Karpas-422 (cell line): Measurements from ENCODE around the gene ITGA5. TPM values are rescaled to one million over a fixed set of nuclear protein-coding genes. Genes with fewer than 3 reads are reported as not detected.
A peak's percentile ranks its signal among the peaks of the same experiment; 100 is the strongest.

Experiments used
- DNase-seq: peaks from one replicate; pipeline ENCODE4 v3.0.0-alpha.2; 2015
- H2AFZ ChIP-seq: fragments of 200-600 bp; sonication (generic); 2 replicates; pipeline ENCODE4 v1.6.1; 2014; ENCODE audit warnings: antibody characterized with exemption, low read length, mixed read lengths
- H3K27ac ChIP-seq: fragments of 200-600 bp; sonication (generic); 2 replicates; pipeline ENCODE4 v1.5.1; 2014; ENCODE audit warnings: mild to moderate bottlenecking, low read length, moderate library complexity
- H3K27me3 ChIP-seq: fragments of 200-600 bp; sonication (generic); 2 replicates; pipeline ENCODE4 v1.6.1; 2014; ENCODE audit warnings: low read length, mixed read lengths
- H3K36me3 ChIP-seq: fragments of 200-600 bp; sonication (generic); 2 replicates; pipeline ENCODE4 v1.6.1; 2014; ENCODE audit warnings: low read length, mixed read lengths; ENCODE audit not compliant: insufficient read depth
- H3K4me1 ChIP-seq: fragments of 200-600 bp; sonication (generic); 2 replicates; pipeline ENCODE4 v1.6.1; 2014; ENCODE audit warnings: mild to moderate bottlenecking, low read length, mixed read lengths
- H3K4me2 ChIP-seq: fragments of 200-600 bp; sonication (generic); 2 replicates; pipeline ENCODE4 v1.6.1; 2014; ENCODE audit warnings: low read length, low read depth, mild to moderate bottlenecking; ENCODE audit not compliant: poor library complexity, severe bottlenecking
- H3K4me3 ChIP-seq: fragments of 200-600 bp; sonication (generic); 2 replicates; pipeline ENCODE4 v1.5.1; 2014; ENCODE audit warnings: mild to moderate bottlenecking, antibody characterized with exemption, low read length, mixed read lengths
- H3K79me2 ChIP-seq: fragments of 200-600 bp; sonication (generic); 2 replicates; pipeline ENCODE4 v1.6.1; 2014; ENCODE audit warnings: mild to moderate bottlenecking, low read length, mixed read lengths
- H3K9ac ChIP-seq: fragments of 200-600 bp; sonication (generic); 2 replicates; pipeline ENCODE4 v1.6.0; 2014; ENCODE audit warnings: low read length
- H3K9me2 ChIP-seq: fragments of 200-600 bp; sonication (generic), shearing (Covaris generic); replicated peaks from 2 replicates; pipeline ENCODE4 v1.6.0; 2014; ENCODE audit warnings: mild to moderate bottlenecking, low read length, moderate library complexity; ENCODE audit not compliant: insufficient read depth
- H3K9me3 ChIP-seq: fragments of 300-700, 200-600 bp; sonication (generic); 2 replicates; pipeline ENCODE4 v1.6.1; 2014; ENCODE audit warnings: low read length, mixed read lengths
- H4K20me1 ChIP-seq: fragments of 200-600 bp; sonication (generic); 2 replicates; pipeline ENCODE4 v1.6.1; 2014; ENCODE audit warnings: mild to moderate bottlenecking, antibody characterized with exemption, low read length, low read depth; ENCODE audit not compliant: insufficient read depth
- total RNA-seq: library from RNA; depleted of rRNA; stranded (reverse); fragments of >200 nt; shearing (Covaris generic); gene quantifications from 2 replicates; pipeline ENCODE4 v1.2.3, GENCODE V29; 2014; ENCODE audit warnings: low replicate concordance

ITGA5 gene
- total RNA-seq, 1 experiment from 2014 or later: not detected

DNA sequence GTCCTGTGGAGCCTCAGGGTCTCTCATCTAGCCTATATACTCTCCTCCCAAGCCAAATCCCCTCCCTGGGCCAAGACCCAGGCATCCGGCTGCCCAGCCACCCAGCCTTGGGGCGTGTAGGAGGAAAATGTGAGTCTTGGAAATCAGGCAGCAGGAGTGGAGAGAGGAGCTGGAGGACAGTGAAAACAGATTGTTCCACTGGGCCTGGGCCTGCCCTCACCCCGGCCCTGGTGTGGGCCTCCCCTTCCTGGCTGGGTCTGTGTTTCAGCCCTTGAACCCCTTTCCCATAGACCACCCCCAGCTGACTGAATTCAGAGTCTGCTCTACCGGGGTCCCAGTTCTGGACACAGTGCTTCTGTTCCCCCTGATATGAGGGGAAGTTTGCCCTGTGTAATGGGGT is 6.7 kb downstream of the ITGA5 start:
- no peak for DNase-seq
- H4K20me1 ChIP-seq: no peaks in the 10 kb centered on the region
- H2AFZ ChIP-seq: no peak overlapping the region
- no peaks in the 10 kb centered on the region for H3K4me1 ChIP-seq
- H3K36me3 ChIP-seq: no peaks in the 10 kb centered on the region
- no peaks in the 10 kb centered on the region for H3K79me2 ChIP-seq
- no peaks in the 10 kb centered on the region for H3K9me2 ChIP-seq
- no peak overlapping the region for H3K4me2 ChIP-seq
- H3K27me3 ChIP-seq: no peaks in the 10 kb centered on the region
- H3K4me3 ChIP-seq: no peak overlapping the region
- H3K9ac ChIP-seq: no peak overlapping the region
- H3K27ac ChIP-seq: no peak overlapping the region
- no peaks in the 10 kb centered on the region for H3K9me3 ChIP-seq

DNA sequence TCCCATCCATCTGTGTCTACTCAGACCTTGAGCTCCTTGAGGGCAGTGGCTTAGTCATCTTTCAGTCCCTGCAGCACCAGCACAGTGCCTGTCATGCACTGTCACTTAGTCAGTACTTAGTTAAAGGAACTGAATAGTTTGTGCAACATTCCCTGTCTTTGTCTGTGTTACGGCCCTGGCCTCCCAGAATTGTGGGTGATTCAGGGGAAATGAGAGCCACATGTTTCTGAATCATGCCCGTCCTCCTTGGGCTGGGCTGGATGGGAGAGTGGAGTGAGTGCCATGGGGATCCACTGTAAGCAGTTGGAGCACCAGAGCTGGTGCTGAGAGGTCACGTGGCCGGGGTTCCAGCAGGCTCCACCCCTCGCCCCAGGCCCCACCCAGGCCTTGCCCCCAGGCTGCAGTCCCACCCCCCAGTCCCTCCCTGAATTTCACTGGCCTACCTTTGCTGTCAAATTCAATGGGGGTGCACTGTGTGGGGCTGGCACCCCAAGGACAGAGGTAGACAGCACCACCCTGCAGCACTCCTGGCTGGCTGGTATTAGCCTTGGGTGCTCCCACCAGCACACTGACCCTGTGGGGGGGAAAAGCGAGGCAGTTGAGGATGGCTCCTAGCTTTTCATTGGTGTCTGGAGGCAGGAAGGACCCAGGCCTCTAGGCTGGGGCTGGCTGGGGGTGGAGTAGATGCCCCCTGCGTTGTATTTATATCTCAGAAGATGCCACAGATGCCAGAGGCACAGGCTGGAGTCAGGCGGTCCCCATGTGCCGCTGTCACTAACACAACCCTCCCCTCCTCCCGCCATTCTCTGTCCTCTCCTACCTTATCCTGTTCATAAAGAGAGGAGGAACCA is 7.5 kb downstream of the ITGA5 start:
- Histone ChIP-seq H3K9me2 (no peaks in the 10 kb centered on the region), H3K4me3 (no peak overlapping the region), H3K79me2 (no peaks in the 10 kb centered on the region), H3K27ac (no peak overlapping the region), H3K4me2 (no peak overlapping the region), H3K4me1 (no peaks in the 10 kb centered on the region), H2AFZ (peak overlapping the region; percentile 84; the same call in 1 of the 2 replicates), H3K9me3 (no peaks in the 10 kb centered on the region), H3K27me3 (no peaks in the 10 kb centered on the region), H4K20me1 (no peaks in the 10 kb centered on the region), H3K36me3 (no peaks in the 10 kb centered on the region), H3K9ac (no peak overlapping the region)
- DNase-seq: peak; percentile 74

DNA sequence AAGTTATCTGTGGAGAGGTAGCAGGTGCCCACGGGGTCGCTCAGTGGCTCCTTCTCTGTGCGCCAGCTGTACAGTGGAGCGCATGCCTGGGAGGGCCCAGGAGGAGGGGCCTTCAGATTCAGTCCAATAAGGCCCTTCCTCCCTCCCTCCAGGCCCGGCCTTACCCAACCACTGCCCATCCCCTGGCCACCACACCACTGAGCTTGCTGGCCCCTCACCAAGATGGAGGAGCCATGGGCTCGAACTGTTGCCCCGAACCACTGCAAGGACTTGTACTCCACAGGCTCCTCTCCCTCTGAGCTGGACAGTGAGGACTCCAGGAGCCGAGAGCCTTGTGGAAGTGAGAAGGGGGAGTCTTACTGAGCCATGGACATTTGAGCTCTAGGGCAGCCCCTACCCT is 9.8 kb downstream of the ITGA5 start:
- no peak overlapping the region for H3K9ac ChIP-seq
- H3K36me3 ChIP-seq: no peaks in the 10 kb centered on the region
- no peaks in the 10 kb centered on the region for H3K4me1 ChIP-seq
- no peak overlapping the region for H3K4me2 ChIP-seq
- H2AFZ ChIP-seq: no peak overlapping the region
- no peak for DNase-seq
- no peak overlapping the region for H3K27ac ChIP-seq
- no peaks in the 10 kb centered on the region for H3K9me3 ChIP-seq
- no peaks in the 10 kb centered on the region for H3K9me2 ChIP-seq
- H3K27me3 ChIP-seq: no peaks in the 10 kb centered on the region
- H3K79me2 ChIP-seq: no peaks in the 10 kb centered on the region
- H3K4me3 ChIP-seq: no peak overlapping the region
- H4K20me1 ChIP-seq: no peaks in the 10 kb centered on the region

DNA sequence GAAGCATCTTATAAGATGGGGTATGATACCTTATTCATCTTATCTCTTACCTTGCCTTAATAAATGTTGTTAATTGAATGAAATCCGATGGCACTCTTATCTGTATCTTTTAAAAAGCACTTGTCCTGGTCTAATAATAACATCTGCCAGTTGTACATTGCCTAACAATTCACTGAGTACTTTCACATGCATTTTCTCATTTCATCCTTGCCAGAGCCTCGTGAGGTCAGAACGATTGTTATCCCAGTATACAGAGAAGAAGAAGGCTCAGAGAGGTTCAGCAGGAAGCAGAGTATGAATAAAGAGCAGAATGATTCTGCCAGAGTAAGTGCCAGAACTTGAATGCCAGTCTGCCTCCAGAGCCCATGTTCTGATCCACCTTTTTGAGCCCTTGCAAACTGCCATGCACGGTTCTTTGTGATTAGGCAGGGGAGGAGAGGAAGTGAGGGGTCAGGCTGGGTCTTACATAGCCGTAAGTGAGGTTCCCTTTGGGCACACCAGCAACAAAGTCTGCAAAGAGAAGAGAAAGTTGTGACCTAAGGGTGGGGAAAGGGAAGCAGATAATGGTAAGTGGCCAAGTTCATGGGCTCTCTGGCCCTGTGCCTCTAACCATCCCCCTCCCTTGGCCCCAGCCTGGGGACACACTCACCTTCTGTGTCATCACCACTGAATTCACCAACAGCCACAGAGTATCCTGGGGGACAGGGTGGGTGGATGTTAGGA is 11.7 kb downstream of the ITGA5 start:
- H3K4me3 ChIP-seq: no peak overlapping the region
- H3K4me1 ChIP-seq: no peaks in the 10 kb centered on the region
- no peaks in the 10 kb centered on the region for H3K27me3 ChIP-seq
- no peak for DNase-seq
- no peak overlapping the region for H3K4me2 ChIP-seq
- no peak overlapping the region for H3K9ac ChIP-seq
- H3K9me3 ChIP-seq: no peaks in the 10 kb centered on the region
- no peaks in the 10 kb centered on the region for H3K79me2 ChIP-seq
- H3K27ac ChIP-seq: no peak overlapping the region
- no peaks in the 10 kb centered on the region for H4K20me1 ChIP-seq
- no peak overlapping the region for H2AFZ ChIP-seq
- no peaks in the 10 kb centered on the region for H3K9me2 ChIP-seq
- no peaks in the 10 kb centered on the region for H3K36me3 ChIP-seq

DNA sequence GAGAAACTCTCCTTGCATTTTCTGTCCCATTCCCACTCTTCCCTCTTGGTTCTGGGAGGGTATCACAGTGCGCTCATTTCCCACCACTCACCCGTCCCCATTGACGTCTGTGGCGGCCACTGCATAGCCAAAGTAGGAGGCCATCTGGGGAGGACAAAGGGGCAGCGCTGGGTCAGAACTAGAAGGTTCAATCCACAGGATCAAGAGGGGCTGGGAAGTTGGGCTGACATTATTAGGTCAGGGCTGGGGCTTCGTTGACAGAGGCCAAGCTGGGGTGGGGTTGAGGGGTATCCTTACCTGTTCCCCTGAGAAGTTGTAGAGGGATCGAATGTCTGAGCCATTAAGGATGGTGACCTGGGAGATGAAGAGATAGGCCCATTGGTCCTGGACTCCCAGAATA is 13.5 kb downstream of the ITGA5 start:
- no peaks in the 10 kb centered on the region for H3K36me3 ChIP-seq
- no peaks in the 10 kb centered on the region for H3K9me2 ChIP-seq
- DNase-seq: no peak
- H3K4me3 ChIP-seq: no peak overlapping the region
- no peaks in the 10 kb centered on the region for H3K4me1 ChIP-seq
- H3K27ac ChIP-seq: no peak overlapping the region
- H3K9ac ChIP-seq: no peak overlapping the region
- no peak overlapping the region for H2AFZ ChIP-seq
- no peak overlapping the region for H3K4me2 ChIP-seq
- no peaks in the 10 kb centered on the region for H4K20me1 ChIP-seq
- no peaks in the 10 kb centered on the region for H3K79me2 ChIP-seq
- no peaks in the 10 kb centered on the region for H3K9me3 ChIP-seq
- H3K27me3 ChIP-seq: no peaks in the 10 kb centered on the region

DNA sequence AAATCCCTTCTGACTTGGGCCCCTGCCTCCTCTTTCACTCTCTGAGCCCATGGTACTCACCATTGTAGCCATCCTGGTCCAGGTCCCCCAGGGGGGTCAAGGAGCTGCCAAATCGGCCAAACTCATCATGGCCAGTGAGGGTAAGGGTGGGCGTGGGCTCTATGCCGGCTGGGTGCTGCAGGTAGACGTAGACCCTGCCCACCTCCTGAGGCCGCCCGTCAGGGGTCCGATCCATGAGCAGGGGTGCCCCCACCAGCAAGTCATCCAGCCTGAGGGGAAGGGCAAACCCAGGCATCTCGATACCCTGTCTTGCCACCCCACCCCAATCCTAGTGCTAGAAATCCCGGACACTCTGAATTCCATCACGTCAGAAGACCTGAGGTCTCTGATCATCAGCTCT is 14.0 kb downstream of the ITGA5 start:
- Histone ChIP-seq H3K9me3 (no peaks in the 10 kb centered on the region), H3K27ac (no peak overlapping the region), H3K79me2 (no peaks in the 10 kb centered on the region), H3K4me3 (no peak overlapping the region), H2AFZ (no peak overlapping the region), H3K36me3 (no peaks in the 10 kb centered on the region), H3K4me2 (no peak overlapping the region), H3K9ac (no peak overlapping the region), H3K27me3 (no peaks in the 10 kb centered on the region), H3K9me2 (no peaks in the 10 kb centered on the region), H4K20me1 (no peaks in the 10 kb centered on the region), H3K4me1 (no peaks in the 10 kb centered on the region)
- no peak for DNase-seq

DNA sequence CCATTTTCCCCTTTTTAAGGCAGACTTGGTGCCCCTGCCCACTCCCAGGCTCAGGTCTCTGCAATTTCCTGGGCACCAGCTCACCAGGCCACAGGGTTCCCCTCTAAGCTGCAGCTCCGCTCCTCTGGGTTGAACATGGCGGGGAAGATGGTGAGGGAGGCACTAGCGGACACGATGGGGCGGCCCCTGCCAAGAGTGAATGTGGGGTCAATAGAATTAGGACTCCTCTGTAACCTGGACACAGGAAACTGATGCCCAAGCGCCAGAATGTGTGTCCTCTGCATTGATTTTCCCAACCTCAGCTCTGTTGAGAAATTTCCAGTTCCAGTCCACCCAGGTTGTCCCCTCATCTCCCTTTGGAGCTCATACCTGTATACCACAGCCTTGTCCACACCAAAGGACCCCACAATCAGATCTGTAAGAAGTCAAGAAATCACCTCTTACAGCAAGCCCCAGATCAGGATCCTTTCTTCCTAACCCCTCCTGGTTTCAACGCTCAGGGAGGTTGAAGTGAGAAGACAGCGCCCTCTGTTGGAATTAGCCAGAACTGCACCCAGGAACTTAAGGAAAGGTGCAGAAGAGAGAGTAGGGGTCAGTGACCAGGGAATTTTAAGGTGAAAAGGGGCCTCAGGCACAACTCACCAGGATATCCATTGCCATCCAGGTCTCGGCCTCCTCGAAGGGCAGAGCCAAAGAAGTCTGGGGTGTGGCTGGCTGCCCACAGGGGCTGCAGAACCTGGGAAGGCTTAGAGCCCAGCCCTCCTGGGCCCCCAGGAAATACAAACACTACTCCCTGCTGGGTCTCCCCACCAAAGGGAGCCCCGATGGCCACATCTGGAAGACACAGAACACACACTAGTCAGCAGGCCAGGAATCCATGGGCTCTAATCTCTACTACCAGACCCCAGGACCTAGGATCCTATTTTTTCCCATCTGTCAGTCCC is 14.7 kb downstream of the ITGA5 start:
- peak; percentile 91 for DNase-seq
- H3K27me3 ChIP-seq: no peaks in the 10 kb centered on the region
- no peak overlapping the region for H3K4me2 ChIP-seq
- no peaks in the 10 kb centered on the region for H3K36me3 ChIP-seq
- no peak overlapping the region for H3K27ac ChIP-seq
- H3K79me2 ChIP-seq: no peaks in the 10 kb centered on the region
- H3K4me3 ChIP-seq: no peak overlapping the region
- H3K4me1 ChIP-seq: no peaks in the 10 kb centered on the region
- no peak overlapping the region for H2AFZ ChIP-seq
- H3K9me3 ChIP-seq: no peaks in the 10 kb centered on the region
- H3K9ac ChIP-seq: no peak overlapping the region
- no peaks in the 10 kb centered on the region for H3K9me2 ChIP-seq
- no peaks in the 10 kb centered on the region for H4K20me1 ChIP-seq

DNA sequence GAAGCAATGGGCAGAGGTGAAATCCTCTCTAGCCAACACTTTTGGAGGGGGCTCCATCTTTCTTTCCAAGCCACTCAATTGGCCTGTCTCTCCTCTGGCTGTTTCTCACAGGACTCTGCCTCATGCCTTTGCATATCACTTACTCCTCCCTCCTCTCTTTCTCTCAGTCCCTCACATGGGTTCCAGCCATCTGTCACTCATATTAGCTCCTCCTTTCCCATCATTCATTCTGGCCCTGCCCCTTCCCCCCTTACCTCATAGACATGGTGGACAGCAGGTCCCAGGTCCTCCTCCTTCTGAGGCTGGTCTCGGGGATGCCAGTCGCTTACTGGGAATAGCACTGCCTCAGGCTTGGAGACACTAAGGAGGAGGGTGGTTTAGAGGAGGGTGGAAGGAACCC is 17.9 kb downstream of the ITGA5 start:
- H3K9me2 ChIP-seq: no peaks in the 10 kb centered on the region

More for the DNA sequence above, 17.9 kb downstream of the ITGA5 start:
- Histone ChIP-seq H3K9ac (no peak overlapping the region), H4K20me1 (no peaks in the 10 kb centered on the region), H3K4me2 (no peak overlapping the region), H3K36me3 (no peaks in the 10 kb centered on the region), H3K79me2 (no peaks in the 10 kb centered on the region), H3K27ac (no peak overlapping the region), H2AFZ (no peak overlapping the region), H3K27me3 (no peaks in the 10 kb centered on the region), H3K9me3 (no peaks in the 10 kb centered on the region), H3K4me1 (no peaks in the 10 kb centered on the region), H3K4me3 (no peak overlapping the region)
- DNase-seq: peak; percentile 57
